ENCODE measurements around the gene RAD17.
"Not testable (repeated sequence)": the region's sequence is repeated elsewhere in the genome, so short reads cannot be mapped to it uniquely, and the experiment has no call there.

Gene RAD17

GRCh38 chr5:69369340-69370121 is at the start of gene RAD17, which contains the start of the genes AK6 and TAF9:
Gene RAD17, plus strand, starts transcription at chr5:69369818. Its CDS starts 2,391 bp downstream, at chr5:69372209.
Gene AK6, minus strand, starts transcription at chr5:69369520. Its CDS starts 30 bp downstream, at chr5:69369490.
Gene TAF9, minus strand, starts transcription at chr5:69369520. Its CDS starts 3,783 bp downstream, at chr5:69365737.
- DNase-seq = peak; percentile 96

- no peak for DNase-seq
Observed at GRCh38 chr5:69326365-69326764, 43.3 kb upstream of the RAD17 start.

- DNase-seq = no peak
Observed at GRCh38 chr5:69329905-69330489, 39.6 kb upstream of the RAD17 start.

GRCh38 chr5:69331528-69332445 is 37.8 kb upstream of the RAD17 start:
- peak; percentile 69 for DNase-seq

- DNase-seq = not testable (repeated sequence)
Observed at GRCh38 chr5:69333668-69334315, 35.8 kb upstream of the RAD17 start.

- peak; percentile 91 for DNase-seq
Observed at GRCh38 chr5:69334793-69335268, 34.8 kb upstream of the RAD17 start.

GRCh38 chr5:69335341-69335935 is 34.2 kb upstream of the RAD17 start:
- no peak for DNase-seq

- no peak for DNase-seq
Observed at GRCh38 chr5:69341520-69342161, 28.0 kb upstream of the RAD17 start.

GRCh38 chr5:69343083-69343482 is 26.5 kb upstream of the RAD17 start:
- DNase-seq = no peak

- DNase-seq = no peak
Observed at GRCh38 chr5:69350664-69351063, 19.0 kb upstream of the RAD17 start.

- DNase-seq = no peak
Observed at GRCh38 chr5:69359699-69360098, 9.9 kb upstream of the RAD17 start.

GRCh38 chr5:69360442-69360841 is 9.2 kb upstream of the RAD17 start:
- no peak for DNase-seq

- DNase-seq = peak; percentile 34
Observed at GRCh38 chr5:69364414-69364813, 5.2 kb upstream of the RAD17 start.

GRCh38 chr5:69364850-69365249 is 4.8 kb upstream of the RAD17 start:
- no peak for DNase-seq

GRCh38 chr5:69367697-69368279 is 1.8 kb upstream of the RAD17 start:
- no peak for DNase-seq

GRCh38 chr5:69368458-69369339 is 919 bp upstream of the RAD17 start:
- peak; percentile 20 for DNase-seq

- not testable (repeated sequence) for DNase-seq
Observed at GRCh38 chr5:69370335-69370734, 717 bp downstream of the RAD17 start.

- no peak for DNase-seq
Observed at GRCh38 chr5:69372394-69372793, 2.8 kb downstream of the RAD17 start.

GRCh38 chr5:69374911-69375446 is 5.4 kb downstream of the RAD17 start:
- no peak for DNase-seq

GRCh38 chr5:69378376-69378775 is 8.8 kb downstream of the RAD17 start:
- DNase-seq = no peak
